ENCODE results near the gene ARFRP1.
"Not testable (repeated sequence)": the region's sequence is repeated elsewhere in the genome, so short reads cannot be mapped to it uniquely, and the experiment has no call there.

ARFRP1 gene

DNA sequence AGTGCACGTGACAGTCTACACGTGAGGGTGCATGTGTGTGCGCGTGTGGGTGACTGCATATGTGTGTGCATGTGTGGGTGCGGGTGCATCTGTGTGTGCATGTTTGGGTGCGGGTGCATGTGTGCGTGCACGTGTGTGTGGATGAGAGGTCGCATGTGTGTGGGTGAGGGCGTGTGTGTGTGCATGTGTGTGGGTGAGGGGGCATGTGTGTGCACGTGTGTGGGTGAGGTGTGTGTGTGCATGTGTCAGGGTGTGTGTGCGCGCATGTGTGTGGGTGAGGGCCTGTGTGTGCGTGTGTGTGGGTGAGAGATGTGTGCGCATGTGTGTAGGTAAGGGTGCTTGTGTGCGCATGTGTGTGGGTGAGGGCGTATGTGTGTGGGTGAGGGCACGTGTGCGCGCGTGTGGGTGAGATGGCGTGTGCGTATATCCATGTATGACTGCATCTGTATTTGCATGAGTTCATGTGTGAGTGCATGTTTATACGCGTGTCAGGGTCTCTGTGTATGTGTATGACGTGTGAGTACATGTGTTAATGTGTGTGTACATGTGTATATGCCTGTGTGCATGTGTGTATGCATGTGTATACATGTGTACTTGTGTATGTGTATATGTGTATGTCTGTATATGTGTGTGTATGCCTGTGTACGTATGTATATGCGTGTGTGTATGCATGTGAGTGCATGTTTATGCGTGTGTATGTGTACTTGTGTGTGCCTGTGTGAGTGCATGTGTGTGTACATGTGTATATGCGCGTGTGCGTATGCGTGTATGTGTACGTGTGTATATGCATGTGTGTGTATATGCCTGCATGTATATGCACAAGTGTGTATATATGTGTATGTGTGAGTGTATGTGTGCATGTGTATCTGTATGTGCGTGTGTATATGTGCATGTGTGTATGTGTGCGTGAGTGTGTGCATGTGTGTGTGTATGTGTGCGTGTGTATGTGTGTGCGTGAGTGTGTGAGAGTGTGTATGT is 24.6 kb upstream of the ARFRP1 start:
- DNase-seq: no peak

DNA sequence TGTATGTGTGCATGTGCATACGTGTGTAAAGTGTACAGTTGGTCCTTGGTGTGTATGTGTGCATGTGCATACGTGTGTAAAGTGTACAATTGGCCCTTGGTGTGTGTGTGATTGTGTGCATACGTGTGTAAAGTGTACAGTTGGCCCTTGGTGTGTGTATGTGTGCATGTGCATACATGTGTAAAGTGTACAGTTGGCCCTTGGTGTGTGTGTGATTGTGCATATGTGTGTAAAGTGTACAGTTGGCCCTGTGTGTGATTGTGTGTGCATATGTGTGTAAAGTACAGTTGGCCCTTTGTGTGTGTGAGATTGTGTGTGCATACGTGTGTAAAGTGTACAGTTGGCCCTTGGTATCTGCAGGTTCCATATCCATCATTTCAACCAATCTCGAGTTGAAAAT is 23.6 kb upstream of the ARFRP1 start:
- no peak for DNase-seq

DNA sequence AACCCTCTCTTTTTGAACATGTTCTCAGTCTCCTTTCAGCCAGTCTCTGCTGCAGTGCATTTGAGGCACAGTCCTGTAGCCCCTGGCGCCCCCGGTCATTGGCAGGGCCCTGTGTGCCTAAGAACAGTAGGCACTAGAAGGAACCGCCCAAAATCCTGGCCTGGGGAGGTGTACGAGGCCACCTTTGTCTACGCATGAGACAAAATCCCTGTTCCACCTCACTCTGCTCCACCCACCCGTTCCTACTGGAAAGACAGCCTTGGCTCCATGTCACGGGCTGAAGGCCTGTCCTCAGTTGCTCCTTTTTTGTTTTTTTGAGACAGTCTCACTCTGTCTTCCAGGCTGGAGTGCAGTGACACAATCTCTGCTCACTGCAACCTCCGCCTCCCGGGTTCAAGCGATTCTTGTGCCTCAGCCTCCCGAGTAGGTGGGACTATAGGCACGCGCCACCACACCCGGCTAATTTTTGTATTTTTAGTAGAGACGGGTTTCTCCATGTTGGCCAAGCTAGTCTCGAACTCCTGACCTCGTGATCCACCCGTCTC is 22.5 kb upstream of the ARFRP1 start:
- not testable (repeated sequence) for DNase-seq

DNA sequence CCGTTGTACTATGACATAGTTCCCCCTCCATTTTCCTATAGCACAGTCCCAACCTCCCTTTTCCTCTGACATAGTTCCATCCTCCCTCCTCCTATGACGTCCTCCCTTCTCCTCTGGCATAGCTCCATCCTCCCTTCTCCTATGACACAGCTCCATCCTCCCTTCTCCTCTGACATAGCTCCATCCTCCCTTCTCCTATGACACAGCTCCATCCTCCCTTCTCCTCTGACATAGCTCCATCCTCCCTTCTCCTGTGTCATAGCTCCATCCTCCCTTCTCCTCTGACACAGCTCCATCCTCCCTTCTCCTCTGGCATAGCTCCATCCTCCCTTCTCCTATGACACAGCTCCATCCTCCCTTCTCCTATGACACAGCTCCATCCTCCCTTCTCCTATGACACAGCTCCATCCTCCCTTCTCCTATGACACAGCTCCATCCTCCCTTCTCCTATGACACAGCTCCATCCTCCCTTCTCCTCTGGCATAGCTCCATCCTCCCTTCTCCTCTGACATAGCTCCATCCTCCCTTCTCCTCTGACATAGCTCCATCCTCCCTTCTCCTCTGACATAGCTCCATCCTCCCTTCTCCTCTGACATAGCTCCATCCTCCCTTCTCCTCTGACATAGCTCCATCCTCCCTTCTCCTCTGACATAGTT is 15.3 kb upstream of the ARFRP1 start:
- not testable (repeated sequence) for DNase-seq

DNA sequence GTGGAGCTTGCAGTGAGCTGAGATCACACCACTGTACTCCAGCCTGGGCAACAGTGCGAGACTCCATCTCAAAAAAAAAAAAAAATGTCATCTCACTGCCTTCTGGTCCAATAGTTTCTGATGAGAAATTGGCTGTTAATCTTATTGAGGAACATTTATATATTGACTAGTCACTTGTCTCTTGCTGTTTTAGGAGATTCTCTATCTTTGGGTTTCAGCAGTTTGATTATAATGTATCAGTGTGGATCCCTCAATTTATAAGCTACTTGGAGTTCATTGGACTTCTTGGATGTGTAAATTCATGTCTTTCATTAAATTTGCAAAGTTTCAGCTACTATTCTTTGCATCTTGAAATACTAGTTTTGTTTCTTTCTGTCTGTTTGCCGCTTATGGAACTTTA is 11.2 kb upstream of the ARFRP1 start:
- no peak for DNase-seq

DNA sequence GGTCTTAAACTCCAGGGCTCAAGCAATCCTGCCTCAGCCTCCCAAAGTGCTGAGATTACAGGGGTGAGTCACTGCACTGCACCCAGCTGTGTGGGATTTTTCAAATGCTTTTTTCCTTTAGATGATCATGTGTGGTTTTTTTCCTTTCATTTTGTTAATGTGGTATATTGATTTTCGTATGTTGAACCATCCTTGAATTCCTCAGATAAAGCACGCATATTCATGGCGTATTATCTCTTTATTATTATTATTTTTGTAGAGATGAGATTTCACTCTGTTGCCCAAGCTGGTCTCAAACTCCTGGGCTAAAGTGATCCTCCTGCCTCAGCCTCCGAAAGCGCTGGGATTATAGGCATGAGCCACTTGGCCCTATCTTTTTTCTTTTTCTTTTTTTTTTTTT is 7.1 kb upstream of the ARFRP1 start:
- no peak for DNase-seq

DNA sequence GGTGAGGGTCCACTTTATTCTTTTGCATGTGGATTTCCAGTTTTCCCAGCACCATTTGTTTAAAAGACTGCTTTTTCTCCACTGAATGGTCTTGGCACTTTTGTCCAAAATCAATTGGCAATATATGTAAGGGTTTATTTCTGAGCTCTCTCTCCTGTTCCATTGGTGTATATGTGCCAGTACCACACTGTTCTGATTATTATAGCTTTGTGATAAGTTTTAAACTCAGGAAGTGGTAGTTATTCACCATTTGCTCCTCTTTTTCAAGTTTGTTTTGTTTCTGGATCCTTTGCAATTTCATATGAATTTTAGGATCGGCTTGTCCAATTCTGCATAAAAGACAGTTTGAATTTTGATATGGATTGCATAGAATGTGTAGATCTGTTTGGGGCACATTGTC is 4.4 kb upstream of the ARFRP1 start:
- no peak for DNase-seq

DNA sequence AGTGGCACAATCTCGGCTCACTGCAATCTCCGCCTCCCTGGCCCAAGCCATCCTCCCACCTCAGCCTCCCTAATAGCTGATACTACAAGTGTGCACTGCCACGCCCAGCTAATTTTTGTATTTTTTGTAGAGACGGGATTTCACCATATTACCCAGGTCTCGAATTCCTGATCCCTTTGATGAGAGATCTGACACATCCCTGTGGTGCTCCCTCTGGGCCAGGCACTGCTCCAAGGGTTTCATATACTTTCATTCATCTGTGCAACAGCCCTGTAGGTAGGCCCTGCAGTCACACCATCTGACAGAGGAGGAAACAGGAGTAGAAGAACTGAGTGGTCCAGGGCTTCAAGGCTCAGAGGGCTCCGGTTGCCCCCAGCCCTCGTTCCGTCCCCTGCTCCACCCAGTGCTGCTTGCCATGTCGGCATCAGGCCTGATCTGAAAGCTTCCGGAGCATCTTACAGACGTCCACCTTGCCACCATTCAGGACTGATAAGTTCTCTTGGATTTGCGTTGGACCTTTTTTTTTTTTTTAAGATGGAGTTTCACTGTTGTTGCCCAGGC is 3.4 kb upstream of the ARFRP1 start:
- no peak for DNase-seq

DNA sequence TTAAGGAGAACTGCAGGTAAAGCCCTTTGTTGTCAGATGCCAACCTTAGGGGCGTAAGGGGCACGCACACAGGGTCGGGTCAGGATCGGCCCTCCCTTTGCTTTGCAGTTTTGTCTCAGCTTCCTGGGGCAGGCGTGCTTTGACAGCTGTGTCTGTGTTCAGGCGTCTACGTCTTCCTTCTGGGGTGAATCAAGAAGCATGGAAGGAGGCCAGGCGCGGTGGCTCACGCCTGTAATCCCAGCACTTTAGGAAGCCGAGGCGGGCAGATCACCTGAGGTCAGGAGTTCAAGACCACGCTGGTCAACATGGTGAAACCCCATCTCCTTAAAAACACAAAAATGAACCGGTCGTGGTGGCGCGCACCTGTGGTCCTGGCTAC is 1.4 kb upstream of the ARFRP1 start:
- DNase-seq: no peak

DNA sequence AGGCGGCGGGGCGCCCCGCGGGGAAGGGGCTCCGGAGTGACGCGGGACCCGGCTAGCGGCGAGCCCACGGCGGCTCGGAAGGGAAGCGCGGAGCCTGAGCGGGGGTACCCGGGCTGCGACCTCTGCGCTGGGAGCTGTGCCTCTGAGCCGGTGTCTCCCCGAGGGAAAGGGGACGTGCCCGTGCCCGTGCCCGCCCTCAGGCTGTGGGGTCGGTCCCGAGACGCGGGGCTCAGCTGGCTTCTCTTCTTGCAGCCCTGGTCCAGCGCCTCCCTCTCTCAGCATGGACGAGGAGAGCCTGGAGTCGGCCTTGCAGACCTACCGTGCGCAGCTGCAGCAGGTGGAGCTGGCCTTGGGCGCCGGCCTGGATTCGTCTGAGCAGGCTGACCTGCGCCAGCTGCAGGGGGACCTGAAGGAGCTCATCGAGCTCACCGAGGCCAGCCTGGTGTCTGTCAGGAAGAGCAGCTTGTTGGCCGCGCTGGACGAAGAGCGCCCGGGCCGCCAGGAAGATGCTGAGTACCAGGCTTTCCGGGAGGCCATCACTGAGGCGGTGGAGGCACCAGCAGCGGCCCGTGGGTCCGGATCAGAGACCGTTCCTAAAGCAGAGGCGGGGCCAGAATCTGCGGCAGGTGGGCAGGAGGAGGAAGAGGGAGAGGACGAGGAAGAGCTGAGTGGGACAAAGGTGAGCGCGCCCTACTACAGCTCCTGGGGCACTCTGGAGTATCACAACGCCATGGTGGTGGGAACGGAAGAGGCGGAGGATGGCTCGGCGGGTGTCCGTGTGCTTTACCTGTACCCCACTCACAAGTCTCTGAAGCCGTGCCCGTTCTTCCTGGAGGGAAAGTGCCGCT is 749 bp upstream of the ARFRP1 start:
- no peak for DNase-seq

DNA sequence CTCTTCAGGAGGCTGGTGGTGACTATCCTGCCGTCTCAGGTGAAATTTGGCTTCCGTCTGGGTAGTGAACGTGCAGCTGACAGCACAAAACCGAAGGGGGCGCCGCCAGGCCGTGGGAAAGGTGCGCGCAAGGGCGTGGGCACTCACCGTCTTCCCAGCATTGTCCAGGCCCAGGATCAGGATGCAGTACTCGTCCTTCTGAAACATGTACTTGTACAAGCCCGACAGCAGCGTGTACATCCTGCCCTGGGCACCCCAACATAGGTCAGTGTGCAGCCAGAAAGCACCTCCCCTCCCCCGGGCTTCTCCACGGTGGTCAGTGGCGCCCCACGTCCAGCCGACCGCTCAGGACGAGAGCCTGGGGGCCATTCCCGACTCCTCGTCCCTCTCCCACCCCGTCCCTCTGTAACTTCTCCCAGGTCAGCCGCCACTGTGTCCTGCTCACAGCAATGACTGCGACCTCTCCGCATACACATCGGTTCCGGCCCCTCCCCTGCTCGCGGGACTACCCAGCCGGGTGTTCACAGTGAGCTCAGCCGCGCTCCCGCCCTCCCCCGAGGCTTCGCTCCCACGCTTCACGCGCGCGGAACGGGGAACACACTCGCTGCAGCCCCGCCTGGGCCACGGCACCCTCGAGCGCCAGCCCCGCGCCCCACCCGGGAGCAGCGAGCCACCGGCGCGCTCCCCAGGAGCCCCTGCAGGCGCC is 771 bp downstream of the ARFRP1 start:
- no peak for DNase-seq

DNA sequence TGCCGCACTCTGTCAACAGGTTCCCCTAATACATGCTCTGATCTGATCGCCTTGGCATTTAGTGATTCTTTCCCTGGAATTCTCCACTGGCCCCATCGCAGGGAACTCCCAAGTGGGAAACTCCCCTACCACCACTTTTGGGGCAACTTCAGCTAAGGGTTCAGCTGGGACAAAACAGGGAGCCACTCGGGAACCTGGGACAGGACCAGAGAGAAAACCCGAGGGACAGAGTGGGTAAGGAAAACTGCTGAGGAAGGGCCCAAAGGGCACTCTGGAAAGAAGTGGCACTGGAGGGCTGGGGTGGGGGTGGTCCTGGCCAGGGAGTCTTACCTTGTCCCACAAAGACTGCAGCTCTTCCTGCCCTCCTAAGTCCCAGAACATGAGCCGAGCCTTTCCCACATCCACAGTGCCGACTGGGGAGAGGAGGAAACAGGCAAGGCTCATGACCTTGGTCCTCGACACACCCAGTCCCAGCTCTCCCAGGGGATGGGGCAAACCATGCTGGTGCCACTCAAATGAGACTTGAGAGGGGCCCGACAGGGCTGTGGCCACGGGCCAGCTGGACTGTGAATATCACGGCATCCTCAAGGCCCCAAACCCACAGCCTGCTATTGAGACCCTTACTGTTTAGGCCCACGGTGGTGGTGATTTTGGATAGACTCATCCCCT is 1.6 kb downstream of the ARFRP1 start:
- no peak for DNase-seq

DNA sequence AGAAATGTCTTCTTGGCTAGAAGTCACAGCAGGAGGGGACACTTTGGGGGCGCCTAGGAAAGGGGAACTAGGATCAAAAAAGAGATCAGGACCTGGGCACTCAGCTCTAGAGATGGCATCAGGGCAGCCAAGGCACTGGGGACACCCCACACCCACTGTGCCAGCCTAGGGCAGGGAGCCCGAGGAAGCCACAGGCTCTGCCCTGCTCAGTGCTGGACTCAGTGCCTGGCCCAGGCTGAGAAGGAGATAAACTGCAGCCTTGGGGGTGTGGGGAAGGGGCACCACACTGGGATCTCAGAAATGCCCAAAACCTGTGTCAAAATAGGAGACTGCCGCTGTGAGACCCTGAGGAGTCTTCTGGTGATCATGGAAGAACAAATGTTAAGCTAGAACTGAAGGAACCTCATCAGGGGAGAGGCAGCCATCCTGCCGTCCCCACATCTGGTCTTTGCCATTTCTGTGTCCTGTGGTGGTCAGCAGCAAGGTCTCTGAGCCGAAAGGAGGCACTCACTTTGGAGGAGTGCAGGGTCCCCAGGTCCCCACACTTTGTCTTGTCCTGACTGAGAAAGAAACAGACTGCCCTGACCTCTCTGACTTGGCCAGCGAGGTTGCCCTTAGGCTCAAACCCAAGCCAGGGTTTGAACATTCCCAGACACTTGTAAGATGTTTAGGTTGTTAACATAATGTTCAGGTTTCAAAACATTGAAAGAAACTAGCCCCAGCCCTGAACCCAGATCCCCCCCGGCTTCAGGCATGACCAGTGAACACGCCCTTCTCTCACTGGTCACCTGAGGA is 2.3 kb downstream of the ARFRP1 start:
- DNase-seq: no peak

DNA sequence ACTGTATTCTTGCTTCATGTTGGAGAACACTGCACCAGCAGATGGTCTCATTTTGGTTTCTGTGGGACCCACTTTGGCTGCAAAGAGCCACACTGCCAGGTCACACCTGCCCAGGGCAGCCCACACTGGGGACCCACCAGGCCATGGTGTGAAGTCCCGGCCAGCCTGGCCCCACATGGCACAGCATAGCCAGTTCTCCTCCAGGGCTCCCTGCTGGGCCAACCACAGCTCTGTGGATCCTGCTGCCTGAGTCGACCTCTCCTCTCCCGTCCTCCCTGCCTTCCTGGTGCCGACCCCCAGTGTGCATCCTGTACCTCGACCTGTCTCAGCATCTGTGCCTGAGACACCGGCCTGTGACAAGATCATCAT is 3.0 kb downstream of the ARFRP1 start:
- no peak for DNase-seq

DNA sequence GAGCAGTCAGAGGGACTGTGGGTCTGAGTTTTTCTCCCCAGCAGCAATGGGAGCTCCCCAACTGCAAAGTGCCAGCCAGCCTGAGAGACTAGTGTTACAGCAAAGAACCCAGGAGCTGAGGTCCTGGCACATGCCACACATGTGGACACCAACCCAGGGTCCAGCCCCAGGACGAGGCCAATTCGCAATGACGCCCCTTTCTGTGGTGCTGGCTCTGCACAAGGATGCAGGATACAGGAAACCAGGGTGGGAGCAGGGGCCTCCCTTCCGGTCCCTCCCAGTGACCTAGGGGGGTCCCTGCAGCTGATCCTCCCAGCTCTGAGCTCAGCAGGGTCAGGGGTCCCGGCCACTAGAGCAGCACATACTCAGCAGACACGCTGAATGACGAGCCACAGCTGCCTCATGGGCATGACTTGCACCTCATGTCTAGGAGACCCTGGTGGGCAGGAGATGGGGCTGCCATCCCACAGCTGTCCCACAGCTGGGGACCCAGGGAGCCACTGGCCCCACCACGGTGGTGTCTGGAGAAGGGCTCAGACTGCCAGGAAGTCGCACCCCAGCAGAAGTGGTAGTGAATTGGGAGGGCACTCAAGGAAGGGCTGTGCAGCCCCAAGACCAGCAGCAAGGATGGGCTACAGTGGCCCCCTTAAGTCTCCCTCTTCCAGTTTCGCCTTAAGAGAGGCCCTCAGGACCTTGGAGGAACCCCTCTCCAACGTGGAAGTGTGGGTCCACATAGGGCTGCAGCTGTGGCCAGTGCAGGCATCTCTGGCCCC is 3.6 kb downstream of the ARFRP1 start:
- DNase-seq: no peak

DNA sequence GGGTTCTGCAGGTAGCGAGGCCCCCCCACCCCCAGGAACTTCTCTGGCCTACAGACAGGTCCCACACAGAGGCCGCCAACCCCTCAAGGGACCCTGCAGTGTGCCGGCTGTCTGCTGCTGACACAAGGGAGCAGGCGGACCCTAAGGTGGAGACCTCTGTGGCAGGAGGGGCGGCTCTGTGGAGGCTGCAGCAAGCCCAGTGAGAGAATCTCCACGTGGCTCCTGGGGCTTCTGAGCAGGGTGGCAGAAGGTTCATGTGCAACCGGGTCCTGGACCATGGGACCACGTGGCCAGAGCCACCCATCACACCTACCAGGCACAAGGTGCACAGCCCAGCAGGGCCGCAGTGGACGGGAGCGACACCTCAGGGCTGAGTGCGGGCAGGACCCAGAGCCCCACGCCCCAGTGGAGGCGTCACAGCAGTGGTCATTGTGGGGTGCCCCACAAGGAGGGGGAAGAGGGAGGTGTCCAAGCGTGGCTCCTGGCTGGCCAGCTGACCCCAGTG is 4.3 kb downstream of the ARFRP1 start:
- DNase-seq: no peak

DNA sequence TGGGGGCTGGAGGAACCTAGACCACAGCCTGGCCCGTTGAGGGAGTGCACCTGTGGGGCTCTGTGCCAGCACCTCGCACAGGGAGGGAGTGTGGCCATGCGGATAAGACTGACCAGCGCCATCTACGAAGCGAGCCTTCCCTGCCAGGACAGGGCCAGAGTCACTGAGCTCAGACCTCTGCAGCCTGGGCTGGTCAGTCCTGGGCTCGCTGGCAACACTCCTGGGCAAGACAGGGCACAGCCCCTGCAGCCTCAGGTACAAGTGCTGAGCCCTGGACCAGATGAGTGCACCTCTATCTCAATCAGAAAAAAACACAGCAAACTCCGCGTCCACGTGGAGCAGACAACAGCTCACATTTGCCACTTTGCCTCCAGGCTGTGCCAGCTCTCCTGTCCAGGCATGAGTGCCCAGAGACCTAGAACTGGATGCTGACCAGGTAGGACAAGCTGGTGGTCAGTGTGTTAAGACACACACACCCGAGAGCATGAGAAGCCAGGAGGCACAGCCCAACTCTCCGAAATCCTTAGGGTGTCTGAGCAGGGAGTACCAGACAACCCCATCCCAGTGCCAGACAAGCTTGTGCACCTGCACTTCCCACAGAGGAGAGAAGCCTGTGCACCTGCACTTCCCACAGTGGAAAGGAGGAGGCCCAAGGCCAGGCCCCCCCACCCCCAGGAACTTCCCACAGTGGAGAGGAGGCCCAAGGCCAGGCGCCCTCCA is 4.9 kb downstream of the ARFRP1 start:
- no peak for DNase-seq

DNA sequence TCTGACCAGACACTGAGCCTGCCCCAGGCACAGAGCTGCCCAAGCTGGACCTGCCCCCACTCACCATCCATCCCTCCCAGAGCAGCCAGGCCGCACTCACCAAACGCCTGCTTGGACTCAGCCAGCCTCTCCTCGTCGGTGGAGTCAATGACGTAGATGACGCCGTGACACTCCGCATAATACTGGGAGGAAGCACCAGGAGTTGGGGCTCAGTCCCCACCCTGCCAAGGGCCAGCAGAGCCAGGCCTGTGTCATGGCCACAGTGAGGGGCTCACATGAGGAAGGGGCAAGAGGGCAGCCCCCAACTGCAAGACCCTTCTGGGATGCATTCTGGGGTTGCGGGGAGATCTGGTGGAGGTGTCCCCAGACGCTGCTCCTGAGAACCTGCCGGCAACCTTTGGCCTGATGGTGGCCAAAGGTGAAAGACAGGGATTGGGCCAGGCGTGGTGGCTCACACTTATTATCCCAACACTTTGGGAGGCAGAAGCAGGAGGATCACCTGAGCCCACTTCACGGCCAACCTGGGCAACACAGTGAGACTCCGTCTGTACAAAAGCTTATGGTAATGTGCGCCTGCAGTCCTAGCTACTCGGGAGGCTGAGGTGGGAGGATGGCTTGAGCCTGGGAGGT is 5.6 kb downstream of the ARFRP1 start:
- DNase-seq: no peak
